A673 (cell line): ENCODE data around the gene LGSN.

ENCODE experiments used
- EZH2 ChIP-seq: fragments of 200-600 bp; sonication (generic); IDR thresholded peaks from 2 replicates; pipeline ENCODE4 v1.6.1; 2017; ENCODE audit warnings: borderline replicate concordance, low read depth, mild to moderate bottlenecking, mixed read lengths, antibody characterized with exemption, low read length; ENCODE audit not compliant: poor library complexity, severe bottlenecking
- TF ChIP-seq, protein P1 (sequence below): fragments of 300-800, 200-600 bp; sonication (generic); conservative IDR thresholded peaks from 2 replicates; pipeline ENCODE4 v1.5.1; 2017; ENCODE audit warnings: low read depth, mild to moderate bottlenecking, antibody characterized with exemption, low read length, moderate library complexity, mixed read lengths

DNA sequence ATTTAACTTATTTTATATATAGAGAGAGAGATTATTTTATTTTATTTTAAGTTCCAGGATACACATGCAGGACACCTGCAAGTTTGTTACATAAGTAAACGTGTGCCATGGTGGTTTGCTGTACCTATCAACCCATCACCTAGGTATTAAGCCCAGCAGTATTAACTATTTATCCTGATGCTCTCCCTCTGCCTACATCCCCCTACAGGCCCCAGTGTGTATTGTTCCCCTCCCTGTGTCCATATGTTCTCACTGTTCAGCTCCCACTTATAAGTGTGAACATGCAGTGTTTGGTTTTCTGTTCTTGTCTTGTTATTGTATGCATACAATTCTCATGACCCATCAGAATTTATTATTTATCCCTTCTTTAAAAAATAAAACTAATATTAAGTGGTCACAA lies 73.9 kb downstream of the LGSN start:
- TF ChIP-seq, protein P1, sequence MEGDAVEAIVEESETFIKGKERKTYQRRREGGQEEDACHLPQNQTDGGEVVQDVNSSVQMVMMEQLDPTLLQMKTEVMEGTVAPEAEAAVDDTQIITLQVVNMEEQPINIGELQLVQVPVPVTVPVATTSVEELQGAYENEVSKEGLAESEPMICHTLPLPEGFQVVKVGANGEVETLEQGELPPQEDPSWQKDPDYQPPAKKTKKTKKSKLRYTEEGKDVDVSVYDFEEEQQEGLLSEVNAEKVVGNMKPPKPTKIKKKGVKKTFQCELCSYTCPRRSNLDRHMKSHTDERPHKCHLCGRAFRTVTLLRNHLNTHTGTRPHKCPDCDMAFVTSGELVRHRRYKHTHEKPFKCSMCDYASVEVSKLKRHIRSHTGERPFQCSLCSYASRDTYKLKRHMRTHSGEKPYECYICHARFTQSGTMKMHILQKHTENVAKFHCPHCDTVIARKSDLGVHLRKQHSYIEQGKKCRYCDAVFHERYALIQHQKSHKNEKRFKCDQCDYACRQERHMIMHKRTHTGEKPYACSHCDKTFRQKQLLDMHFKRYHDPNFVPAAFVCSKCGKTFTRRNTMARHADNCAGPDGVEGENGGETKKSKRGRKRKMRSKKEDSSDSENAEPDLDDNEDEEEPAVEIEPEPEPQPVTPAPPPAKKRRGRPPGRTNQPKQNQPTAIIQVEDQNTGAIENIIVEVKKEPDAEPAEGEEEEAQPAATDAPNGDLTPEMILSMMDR = peak; percentile 37; the same call in 1 of the 2 replicates
- no peak for TF ChIP-seq EZH2
